CD4-positive, alpha-beta T cell (primary cell): ENCODE data around the gene TP53I3. TPM values are rescaled to one million over a fixed set of nuclear protein-coding genes. Genes with fewer than 3 reads are reported as not detected.
"Not testable (repeated sequence)": the region's sequence is repeated elsewhere in the genome, so short reads cannot be mapped to it uniquely, and the experiment has no call there.

Experiments used
- ATAC-seq: fragments of 200-7000 bp; cut with Tn5 transposase; one replicate; pipeline ENCODE4 v1.10.0; 2022; ENCODE audit warnings: mild to moderate bottlenecking; ENCODE audit not compliant: poor library complexity
- CTCF ChIA-PET: fragments of 350-600 bp; sonication (Branson Sonifier 250); formaldehyde crosslinking; loops from one replicate; lab custom pipeline; 2021; ENCODE audit warnings: antibody characterized with exemption, inconsistent platforms; lab: Charles Lee
- POLR2A ChIA-PET: fragments of 350-600 bp; sonication (Branson Sonifier 250); formaldehyde crosslinking; loops from one replicate; lab custom pipeline; 2021; ENCODE audit warnings: antibody characterized with exemption, inconsistent platforms; lab: Charles Lee
- DNase-seq, 14 experiments: peaks; one replicate each; pipeline ENCODE4 v3.0.0-alpha.2; 2013 to 2020; ENCODE audit warnings: mixed read lengths in 2 of 14
- H3K27ac ChIP-seq, 2 donors: one replicate each; pipeline versions ENCODE4 v1.5.1 to v1.7.0; 2013; ENCODE audit warnings: low read length in 2 of 2, low read depth in 1 of 2, mild to moderate bottlenecking in 1 of 2
- H3K27me3 ChIP-seq, 2 experiments: 1 replicate in 1 of 2; 2 replicates in 1 of 2; pipeline versions ENCODE4 v1.6.1 to v1.7.0; 2013; ENCODE audit warnings: low read length in 2 of 2, control low read depth in 1 of 2, mild to moderate bottlenecking in 1 of 2, moderate library complexity in 1 of 2; ENCODE audit not compliant: insufficient read depth in 2 of 2, control insufficient read depth in 1 of 2
- H3K36me3 ChIP-seq: one replicate; pipeline ENCODE4 v1.6.1; 2013; ENCODE audit warnings: low read length, control low read depth; ENCODE audit not compliant: insufficient read depth
- H3K4me1 ChIP-seq: one replicate; pipeline ENCODE4 v1.6.1; 2013; ENCODE audit warnings: low read length, control low read depth; ENCODE audit not compliant: insufficient read depth
- H3K4me3 ChIP-seq: one replicate; pipeline ENCODE4 v1.5.1; 2013; ENCODE audit warnings: mild to moderate bottlenecking, low read length, moderate library complexity
- H3K9me3 ChIP-seq, 2 experiments: 1 replicate in 1 of 2; 2 replicates in 1 of 2; pipeline versions ENCODE4 v1.6.1 to v1.7.0; 2013; ENCODE audit warnings: low read length in 2 of 2, mild to moderate bottlenecking in 2 of 2, control low read depth in 1 of 2, moderate library complexity in 1 of 2; ENCODE audit not compliant: control insufficient read depth in 1 of 2, insufficient read depth in 1 of 2
- H3K27ac Mint-ChIP-seq: one replicate; pipeline ENCODE4 v1.8.0; 2020; ENCODE audit warnings: mixed read lengths
- H3K27me3 Mint-ChIP-seq: one replicate; pipeline ENCODE4 v1.8.0; 2021; ENCODE audit warnings: mixed read lengths
- H3K36me3 Mint-ChIP-seq: one replicate; pipeline ENCODE4 v1.8.0; 2021; ENCODE audit warnings: low read depth, mixed read lengths
- H3K4me1 Mint-ChIP-seq: one replicate; pipeline ENCODE4 v1.8.0; 2021; ENCODE audit warnings: low read depth, mixed read lengths
- H3K4me3 Mint-ChIP-seq: one replicate; pipeline ENCODE4 v1.8.0; 2020; ENCODE audit warnings: mild to moderate bottlenecking, mixed read lengths
- H3K9me3 Mint-ChIP-seq: one replicate; pipeline ENCODE4 v1.8.0; 2020; ENCODE audit warnings: mixed read lengths
- CTCF ChIP-seq: fragments of 200-600 bp; IDR thresholded peaks from one replicate; pipeline ENCODE4 v1.8.0; 2022; ENCODE audit warnings: antibody characterized with exemption, mild to moderate bottlenecking
- intact Hi-C, 2 experiments: fragments of 100-400 bp; cut with DNase I in 1 of 2; cut with micrococcal nuclease in 1 of 2; formaldehyde crosslinking; loops; one replicate each; pipeline versions ENCODE4 v1.15.1 to v1.9.0; 2023 to 2025; cut with DNase I, micrococcal nuclease
- total RNA-seq, 174 experiments: library from RNA in 2 of 174; stranded (reverse) in 2 of 174; gene quantifications; one replicate each; pipeline ENCODE4 v1.2.3 and lab custom pipeline; 2021 to 2026

The TP53I3 gene
- total RNA-seq, 2 experiments from 2014 or later = 0.20 to 0.30 TPM

- Histone ChIP-seq H3K27me3 (no peaks in the 10 kb centered on the region), H3K4me3 (no peak overlapping the region), H3K4me1 (no peaks in the 10 kb centered on the region), H3K36me3 (no peaks in the 10 kb centered on the region), H3K9me3 (peaks cover 0 to 4% of the 10 kb centered on the region in 2 experiments), H3K27ac (no peak overlapping the region)
- ATAC-seq (no peak), DNase-seq (no peak)
- H3K4me1 Mint-ChIP-seq = no peaks in the 10 kb centered on the region
- POLR2A ChIA-PET = interaction anchor here (0.8 kb wide), 1 partner anchor 330 kb away, joined by 4 read pairs; no protein-coding TSS in a partner anchor
- no peaks in the 10 kb centered on the region for H3K9me3 Mint-ChIP-seq
- TF ChIP-seq CTCF = no peak
- H3K36me3 Mint-ChIP-seq = no peaks in the 10 kb centered on the region
- H3K4me3 Mint-ChIP-seq = no peak overlapping the region
- H3K27ac Mint-ChIP-seq = no peak overlapping the region
- intact Hi-C loops = no loop called here
- CTCF ChIA-PET = no interaction called here
- no peaks in the 10 kb centered on the region for H3K27me3 Mint-ChIP-seq
These were observed 30.4 kb upstream of the TP53I3 start for GRCh38 chr2:24115057-24115456.

GRCh38 chr2:24111407-24111901 is 26.8 kb upstream of the TP53I3 start:
- H3K4me1 Mint-ChIP-seq = no peaks in the 10 kb centered on the region
- H3K36me3 Mint-ChIP-seq = peaks cover 19% of the 10 kb centered on the region
- H3K27me3 Mint-ChIP-seq = no peaks in the 10 kb centered on the region
- DNase-seq = no peak
- no peak overlapping the region for H3K4me3 Mint-ChIP-seq
- Histone ChIP-seq H3K27ac (no peak overlapping the region), H3K36me3 (no peaks in the 10 kb centered on the region), H3K4me3 (no peak overlapping the region), H3K27me3 (no peaks in the 10 kb centered on the region), H3K4me1 (no peaks in the 10 kb centered on the region), H3K9me3 (peaks cover 0 to 9% of the 10 kb centered on the region in 2 experiments)
- ChIA-PET CTCF (no interaction called here), POLR2A (no interaction called here)
- ATAC-seq = no peak
- H3K27ac Mint-ChIP-seq = no peak overlapping the region
- H3K9me3 Mint-ChIP-seq = peaks cover 10% of the 10 kb centered on the region
- no peak for TF ChIP-seq CTCF
- intact Hi-C loops = no loop called here

GRCh38 chr2:24110660-24111303 is 26.1 kb upstream of the TP53I3 start:
- Histone ChIP-seq H3K9me3 (peaks cover 0 to 9% of the 10 kb centered on the region in 2 experiments), H3K36me3 (no peaks in the 10 kb centered on the region), H3K4me3 (no peak overlapping the region), H3K27ac (no peak overlapping the region), H3K4me1 (no peaks in the 10 kb centered on the region), H3K27me3 (no peaks in the 10 kb centered on the region)
- H3K4me3 Mint-ChIP-seq = no peak overlapping the region
- intact Hi-C loops = no loop called here
- no peak for TF ChIP-seq CTCF
- DNase-seq = no peak
- no peak overlapping the region for H3K27ac Mint-ChIP-seq
- ChIA-PET CTCF (no interaction called here), POLR2A (interaction anchor here (0.6 kb wide), 1 partner anchor 332 kb away, joined by 5 read pairs; no protein-coding TSS in a partner anchor)
- H3K4me1 Mint-ChIP-seq = no peaks in the 10 kb centered on the region
- no peak for ATAC-seq
- peaks cover 20% of the 10 kb centered on the region for H3K36me3 Mint-ChIP-seq
- no peaks in the 10 kb centered on the region for H3K27me3 Mint-ChIP-seq
- peaks cover 13% of the 10 kb centered on the region for H3K9me3 Mint-ChIP-seq

- H3K4me1 Mint-ChIP-seq, H3K4me3 ChIP-seq, DNase-seq, CTCF ChIA-PET, ATAC-seq, H3K27me3 ChIP-seq, H3K27ac ChIP-seq, H3K36me3 ChIP-seq, POLR2A ChIA-PET, H3K27me3 Mint-ChIP-seq, intact Hi-C loops, H3K4me1 ChIP-seq, H3K4me3 Mint-ChIP-seq, H3K27ac Mint-ChIP-seq: not testable (repeated sequence)
- Mint-ChIP-seq H3K9me3 (peaks cover 13% of the 10 kb centered on the region), H3K36me3 (peaks cover 20% of the 10 kb centered on the region)
- peaks cover 0 to 16% of the 10 kb centered on the region in 2 experiments for H3K9me3 ChIP-seq
These were observed 24.8 kb upstream of the TP53I3 start for GRCh38 chr2:24109431-24109830.
